ENCODE results near the gene GPR17. TPM values are rescaled to one million over a fixed set of nuclear protein-coding genes. Genes with fewer than 3 reads are reported as not detected.

GPR17 gene
- total RNA-seq, 1 experiment from 2014 or later: 0.35 TPM

DNA sequence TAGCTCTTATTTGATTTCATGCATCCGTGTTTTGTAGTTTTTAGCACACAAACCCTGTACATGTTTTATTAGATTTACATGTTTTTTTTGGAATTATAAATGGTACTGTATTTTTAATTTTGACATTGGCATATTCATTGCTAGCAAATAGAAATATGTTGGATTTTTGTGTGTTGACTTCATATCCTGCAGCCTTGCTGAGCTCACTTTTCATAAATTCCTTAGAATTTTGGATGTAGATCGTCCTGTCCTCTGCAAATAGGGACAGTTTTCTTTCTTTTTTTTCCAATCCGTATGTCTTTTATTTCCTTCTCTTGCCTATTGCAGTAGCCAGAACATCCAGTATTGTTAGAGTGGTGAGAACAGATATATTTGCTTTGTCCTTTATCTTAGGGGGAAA is 46.7 kb upstream of the GPR17 start:
- Histone ChIP-seq H2BK12ac (ENCODE audit: insufficient read length, low read depth, low read length) (no peak overlapping the region), H3K4me1 (ENCODE audit: insufficient read depth, low read length) (no peaks in the 10 kb centered on the region), H4K8ac (replicated peaks; ENCODE audit: insufficient read length, low read depth, low read length) (no peak overlapping the region), H3K79me2 (ENCODE audit: insufficient read depth, low read length) (no peaks in the 10 kb centered on the region), H3K23me2 (ENCODE audit: insufficient read length, low read depth, low read length, poor library complexity, severe bottlenecking) (no peaks in the 10 kb centered on the region), H3K4me2 (ENCODE audit: insufficient read depth, insufficient read length, low read length) (no peak overlapping the region), H4K91ac (ENCODE audit: insufficient read length, low read depth, low read length) (no peak overlapping the region), H3K56ac (ENCODE audit: insufficient read length, low read depth, low read length) (no peak overlapping the region), H3K14ac (ENCODE audit: insufficient read depth, low read length) (no peak overlapping the region), H2BK20ac (ENCODE audit: low read depth, low read length, poor library complexity, severe bottlenecking) (no peak overlapping the region), H2AK5ac (ENCODE audit: insufficient read length, low read length) (no peak overlapping the region), H3K27me3 (ENCODE audit: insufficient read depth, low read length) (no peaks in the 10 kb centered on the region), H3K18ac (ENCODE audit: insufficient read length, low read depth, low read length) (no peak overlapping the region), H3K9ac (ENCODE audit: extremely low read depth, insufficient read length, low read length) (no peak overlapping the region), H4K20me1 (ENCODE audit: control insufficient read depth, insufficient read depth, insufficient read length) (no peaks in the 10 kb centered on the region), H3K79me1 (ENCODE audit: insufficient read depth, low read depth, low read length, poor library complexity, severe bottlenecking) (no peaks in the 10 kb centered on the region), H3K9me3 (ENCODE audit: control insufficient read depth, low read depth, low read length) (no peaks in the 10 kb centered on the region), H2BK120ac (ENCODE audit: low read depth, low read length, poor library complexity, severe bottlenecking) (no peak overlapping the region), H3K27ac (ENCODE audit: insufficient read length, low read depth, low read length) (no peak overlapping the region), H4K5ac (ENCODE audit: insufficient read length, low read depth, low read length) (no peak overlapping the region), H3T11ph (ENCODE audit: low read length) (no peak overlapping the region), H3K23ac (ENCODE audit: insufficient read length, low read depth, low read length) (no peak overlapping the region), H2AFZ (ENCODE audit: low read length) (no peak overlapping the region), H2BK15ac (ENCODE audit: low read depth, low read length) (no peak overlapping the region), H2BK5ac (ENCODE audit: insufficient read length, low read length) (no peak overlapping the region), H3K4ac (ENCODE audit: low read depth, low read length) (no peak overlapping the region)
- TF ChIP-seq, protein P1, sequence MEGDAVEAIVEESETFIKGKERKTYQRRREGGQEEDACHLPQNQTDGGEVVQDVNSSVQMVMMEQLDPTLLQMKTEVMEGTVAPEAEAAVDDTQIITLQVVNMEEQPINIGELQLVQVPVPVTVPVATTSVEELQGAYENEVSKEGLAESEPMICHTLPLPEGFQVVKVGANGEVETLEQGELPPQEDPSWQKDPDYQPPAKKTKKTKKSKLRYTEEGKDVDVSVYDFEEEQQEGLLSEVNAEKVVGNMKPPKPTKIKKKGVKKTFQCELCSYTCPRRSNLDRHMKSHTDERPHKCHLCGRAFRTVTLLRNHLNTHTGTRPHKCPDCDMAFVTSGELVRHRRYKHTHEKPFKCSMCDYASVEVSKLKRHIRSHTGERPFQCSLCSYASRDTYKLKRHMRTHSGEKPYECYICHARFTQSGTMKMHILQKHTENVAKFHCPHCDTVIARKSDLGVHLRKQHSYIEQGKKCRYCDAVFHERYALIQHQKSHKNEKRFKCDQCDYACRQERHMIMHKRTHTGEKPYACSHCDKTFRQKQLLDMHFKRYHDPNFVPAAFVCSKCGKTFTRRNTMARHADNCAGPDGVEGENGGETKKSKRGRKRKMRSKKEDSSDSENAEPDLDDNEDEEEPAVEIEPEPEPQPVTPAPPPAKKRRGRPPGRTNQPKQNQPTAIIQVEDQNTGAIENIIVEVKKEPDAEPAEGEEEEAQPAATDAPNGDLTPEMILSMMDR (conservative IDR thresholded peaks at IDR 0.05): no peak
- H3K9me3 Mint-ChIP-seq: no peaks in the 10 kb centered on the region; a peak in 2 of 5 replicates
- H3K4me3 Mint-ChIP-seq: no peak overlapping the region
- H3K27ac Mint-ChIP-seq: no peak overlapping the region
- DNase-seq: no peak
- H3K27me3 Mint-ChIP-seq (ENCODE audit: low read depth): no peaks in the 10 kb centered on the region
- WGBS (ENCODE audit: extremely low coverage, insufficient read length, low lambda C conversion rate): no CpG with 5 or more reads among the region's 3 CpGs
- no peaks in the 10 kb centered on the region for H3K4me1 Mint-ChIP-seq
- H3K36me3 Mint-ChIP-seq (ENCODE audit: insufficient read depth in 1 of 3, low read depth in 3 of 3): no peaks in the 10 kb centered on the region

All from H9 (cell line).